ENCODE data around the gene GOSR2. TPM values are rescaled to one million over a fixed set of nuclear protein-coding genes. Genes with fewer than 3 reads are reported as not detected.

GOSR2 gene
- total and polyA plus RNA-seq, 9 of the 15 experiments (the other 6 are each of a cell fraction or from before 2014, with no cell fraction given) = 32.7 to 96.3 (median 48.9) TPM

DNA sequence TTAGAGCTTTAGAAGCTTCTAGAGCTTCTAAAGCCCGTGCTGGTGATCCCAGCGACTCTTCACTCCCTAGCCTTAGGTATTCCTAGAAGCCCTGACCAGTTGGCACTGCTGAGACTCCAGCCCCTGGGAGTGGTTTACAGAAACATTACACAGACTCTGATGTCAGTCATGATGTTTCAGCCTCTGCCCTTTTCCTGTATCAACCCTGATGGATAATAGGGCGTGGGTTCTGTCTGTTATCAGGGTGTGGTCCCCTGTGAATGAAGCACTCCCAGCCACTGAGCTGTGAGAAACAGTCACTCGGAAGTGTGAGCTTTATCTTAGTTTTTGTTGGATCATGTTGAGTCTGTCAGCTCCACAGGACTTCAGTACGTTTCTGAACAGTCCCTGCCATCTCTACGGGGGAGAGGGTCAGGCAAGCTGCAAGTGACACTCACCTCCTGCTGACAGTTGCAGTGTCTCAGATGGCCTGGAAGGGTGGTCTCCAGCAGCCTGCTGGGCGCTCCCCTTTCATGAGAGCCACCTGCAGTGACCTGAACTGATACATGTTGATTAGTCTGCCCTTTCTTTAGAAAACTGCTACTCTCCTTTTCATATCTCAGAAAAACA lies 12.8 kb downstream of the GOSR2 start (continued):
- TF ChIP-seq MIER1 (IDR thresholded peaks at IDR 0.05; ENCODE audit: low read depth) = no peak
- TF ChIP-seq ZNF764 (CRISPR knock-in tag; IDR thresholded peaks at IDR 0.05; ENCODE audit: low read depth) = no peak
- no peak for TF ChIP-seq ATF7 (IDR thresholded peaks at IDR 0.05)
- peak; percentile 63 for TF ChIP-seq ARID1B (IDR thresholded peaks at IDR 0.05)
- no peak for TF ChIP-seq BDP1 (IDR thresholded peaks at IDR 0.05; ENCODE audit: insufficient read depth, insufficient read length)
- TF ChIP-seq NFIC (IDR thresholded peaks at IDR 0.05) = no peak
- TF ChIP-seq KDM5B (IDR thresholded peaks at IDR 0.05; ENCODE audit: insufficient replicate concordance, low read depth, low read length) = no peak
- TF ChIP-seq NR3C1 (CRISPR knock-in tag; IDR thresholded peaks at IDR 0.05) = no peak
- peak; percentile 46; the same call in 1 of the 2 replicates for TF ChIP-seq SMAD4 (CRISPR knock-in tag; conservative IDR thresholded peaks at IDR 0.05)
- no peak for TF ChIP-seq HNRNPH1 (optimal IDR thresholded peaks at IDR 0.05; ENCODE audit: low read depth, low read length)
- 0 out of 2 replicates have a peak, but pooled peaks have one; percentile 12 for TF ChIP-seq FOSL1 (tag; conservative IDR thresholded peaks at IDR 0.05)
- TF ChIP-seq E2F6 (IDR thresholded peaks at IDR 0.05; ENCODE audit: borderline replicate concordance in 1 of 2, extremely low read depth in 1 of 2, insufficient read depth in 1 of 2, insufficient read length in 1 of 2, low read depth in 1 of 2, low read length in 1 of 2, poor library complexity in 1 of 2, severe bottlenecking in 1 of 2) = no peak
- no peak for TF ChIP-seq BRD4 (IDR thresholded peaks at IDR 0.05)
- no peak for TF ChIP-seq ZNF583 (CRISPR knock-in tag; IDR thresholded peaks at IDR 0.05)
- TF ChIP-seq TAF1 (IDR thresholded peaks at IDR 0.05; ENCODE audit: control insufficient read depth, extremely low read depth, insufficient read depth, low read length, severe bottlenecking) = no peak
- TF ChIP-seq HMG20B (CRISPR knock-in tag; IDR thresholded peaks at IDR 0.05) = no peak
- no peak for TF ChIP-seq ZNF57 (CRISPR knock-in tag; IDR thresholded peaks at IDR 0.05)
- TF ChIP-seq ZBTB5 (IDR thresholded peaks at IDR 0.05) = no peak
- no peak for TF ChIP-seq L3MBTL2 (IDR thresholded peaks at IDR 0.05)
- TF ChIP-seq EHMT2 (IDR thresholded peaks at IDR 0.05) = no peak
- peak; percentile 53; the same call in 1 of the 2 replicates for TF ChIP-seq EP300 (IDR thresholded peaks at IDR 0.05; ENCODE audit: low read length)
- TF ChIP-seq HDGF (IDR thresholded peaks at IDR 0.05) = no peak
- TF ChIP-seq, protein P1, sequence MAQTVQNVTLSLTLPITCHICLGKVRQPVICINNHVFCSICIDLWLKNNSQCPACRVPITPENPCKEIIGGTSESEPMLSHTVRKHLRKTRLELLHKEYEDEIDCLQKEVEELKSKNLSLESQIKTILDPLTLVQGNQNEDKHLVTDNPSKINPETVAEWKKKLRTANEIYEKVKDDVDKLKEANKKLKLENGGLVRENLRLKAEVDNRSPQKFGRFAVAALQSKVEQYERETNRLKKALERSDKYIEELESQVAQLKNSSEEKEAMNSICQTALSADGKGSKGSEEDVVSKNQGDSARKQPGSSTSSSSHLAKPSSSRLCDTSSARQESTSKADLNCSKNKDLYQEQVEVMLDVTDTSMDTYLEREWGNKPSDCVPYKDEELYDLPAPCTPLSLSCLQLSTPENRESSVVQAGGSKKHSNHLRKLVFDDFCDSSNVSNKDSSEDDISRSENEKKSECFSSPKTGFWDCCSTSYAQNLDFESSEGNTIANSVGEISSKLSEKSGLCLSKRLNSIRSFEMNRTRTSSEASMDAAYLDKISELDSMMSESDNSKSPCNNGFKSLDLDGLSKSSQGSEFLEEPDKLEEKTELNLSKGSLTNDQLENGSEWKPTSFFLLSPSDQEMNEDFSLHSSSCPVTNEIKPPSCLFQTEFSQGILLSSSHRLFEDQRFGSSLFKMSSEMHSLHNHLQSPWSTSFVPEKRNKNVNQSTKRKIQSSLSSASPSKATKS (CRISPR knock-in tag; IDR thresholded peaks at IDR 0.05) = no peak
